ENCODE measurements around the gene SLC34A2. TPM values are rescaled to one million over a fixed set of nuclear protein-coding genes. Genes with fewer than 3 reads are reported as not detected.

Gene SLC34A2
- total and polyA plus RNA-seq, 10 of the 15 experiments (the other 5 are each of a cell fraction or from before 2014, with no cell fraction given): 0.08 to 0.59 TPM; not detected in 8

DNA sequence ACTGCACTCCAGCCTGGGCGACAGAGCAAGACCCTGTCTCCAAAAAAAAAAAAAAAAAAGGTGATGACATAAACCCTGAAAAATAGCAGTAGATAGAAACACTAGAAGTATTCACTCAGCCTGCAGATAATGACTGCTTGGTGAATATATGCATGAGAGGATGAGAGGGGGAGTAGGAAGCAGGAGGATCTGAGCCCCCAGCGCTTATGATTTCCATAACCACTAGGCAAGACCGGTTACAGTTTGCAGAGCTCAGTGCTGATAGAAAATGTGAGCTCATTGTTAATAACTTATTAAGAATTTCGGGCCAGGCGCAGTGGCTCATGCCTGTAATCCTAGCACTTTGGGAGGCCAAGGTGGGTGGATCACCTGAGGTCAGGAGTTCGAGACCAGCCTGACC lies 40.8 kb upstream of the SLC34A2 start:
- H2AFZ ChIP-seq (ENCODE audit: control insufficient read depth, low read depth, low read length): no peak overlapping the region
- no peak overlapping the region for H3K4me3 ChIP-seq
- no peaks in the 10 kb centered on the region for H3K9me3 ChIP-seq (replicated peaks; ENCODE audit: control insufficient read depth, insufficient read depth, low read length)
- H3K27ac ChIP-seq (ENCODE audit: control insufficient read depth, insufficient read depth): no peak overlapping the region
- ChIA-PET CTCF (no interaction called here), RAD21 (ENCODE audit: unreplicated experiment) (interaction anchor here (0.7 kb wide), 1 partner anchor 278 kb away, joined by 3 read pairs; no protein-coding TSS in a partner anchor), POLR2A (no interaction called here), SMC1A (ENCODE audit: uncharacterized antibody, unreplicated experiment) (no interaction called here)
- ATAC-seq (no peak), DNase-seq (ENCODE audit: low read depth, low spot score) (no peak), FAIRE-seq (no peak)
- no peaks in the 10 kb centered on the region for H3K79me2 ChIP-seq (ENCODE audit: control insufficient read depth, insufficient read depth, low read length)
- H3K4me1 ChIP-seq (ENCODE audit: control insufficient read depth, insufficient read depth, low read length): no peaks in the 10 kb centered on the region
- BruUV-seq (replicated peaks): no TSS peak
- no peak overlapping the region for H3K4me2 ChIP-seq (ENCODE audit: control insufficient read depth, insufficient read depth)
- TF ChIP-seq EED (IDR thresholded peaks at IDR 0.05; ENCODE audit: low read depth): no peak
- no peak for TF ChIP-seq SP1 (IDR thresholded peaks at IDR 0.05; ENCODE audit: low read depth, low read length)
- TF ChIP-seq ATF7 (IDR thresholded peaks at IDR 0.05; ENCODE audit: low read depth): no peak
- TF ChIP-seq SREBF2 (IDR thresholded peaks at IDR 0.05; ENCODE audit: low read length): no peak
- no peak for TF ChIP-seq MYB (IDR thresholded peaks at IDR 0.05; ENCODE audit: borderline replicate concordance, low read depth, low read length)
- no peak for TF ChIP-seq NRF1 (conservative IDR thresholded peaks at IDR 0.05; ENCODE audit: low read depth, low read length)
- no peak for TF ChIP-seq HCFC1 (IDR thresholded peaks at IDR 0.05; ENCODE audit: low read length)
- no peak for TF ChIP-seq ESRRA (IDR thresholded peaks at IDR 0.05; ENCODE audit: low read length)
- no peaks in the 10 kb centered on the region for H4K20me1 ChIP-seq (ENCODE audit: control insufficient read depth, insufficient read depth)
- whole genome bisulfite sequencing (ENCODE audit: insufficient coverage, insufficient replicate concordance, low lambda C conversion rate, missing lambda C conversion rate): 33% methylated on average over 5 of the region's 6 CpGs
- H3K9ac ChIP-seq (ENCODE audit: control insufficient read depth, insufficient read depth, low read length): no peak overlapping the region
- intact Hi-C loops (cut with micrococcal nuclease; ENCODE audit: unreplicated experiment): no loop called here
- in situ Hi-C loops (cut with MboI): no loop called here
- H3K27me3 ChIP-seq (replicated peaks in 1 of 2; ENCODE audit: control insufficient read depth in 2 of 2, insufficient read depth in 2 of 2, low read length in 1 of 2): no peaks in the 10 kb centered on the region
- H3K36me3 ChIP-seq (ENCODE audit: control insufficient read depth in 2 of 2, insufficient read depth in 2 of 2, low read length in 1 of 2): no peaks in the 10 kb centered on the region

DNA sequence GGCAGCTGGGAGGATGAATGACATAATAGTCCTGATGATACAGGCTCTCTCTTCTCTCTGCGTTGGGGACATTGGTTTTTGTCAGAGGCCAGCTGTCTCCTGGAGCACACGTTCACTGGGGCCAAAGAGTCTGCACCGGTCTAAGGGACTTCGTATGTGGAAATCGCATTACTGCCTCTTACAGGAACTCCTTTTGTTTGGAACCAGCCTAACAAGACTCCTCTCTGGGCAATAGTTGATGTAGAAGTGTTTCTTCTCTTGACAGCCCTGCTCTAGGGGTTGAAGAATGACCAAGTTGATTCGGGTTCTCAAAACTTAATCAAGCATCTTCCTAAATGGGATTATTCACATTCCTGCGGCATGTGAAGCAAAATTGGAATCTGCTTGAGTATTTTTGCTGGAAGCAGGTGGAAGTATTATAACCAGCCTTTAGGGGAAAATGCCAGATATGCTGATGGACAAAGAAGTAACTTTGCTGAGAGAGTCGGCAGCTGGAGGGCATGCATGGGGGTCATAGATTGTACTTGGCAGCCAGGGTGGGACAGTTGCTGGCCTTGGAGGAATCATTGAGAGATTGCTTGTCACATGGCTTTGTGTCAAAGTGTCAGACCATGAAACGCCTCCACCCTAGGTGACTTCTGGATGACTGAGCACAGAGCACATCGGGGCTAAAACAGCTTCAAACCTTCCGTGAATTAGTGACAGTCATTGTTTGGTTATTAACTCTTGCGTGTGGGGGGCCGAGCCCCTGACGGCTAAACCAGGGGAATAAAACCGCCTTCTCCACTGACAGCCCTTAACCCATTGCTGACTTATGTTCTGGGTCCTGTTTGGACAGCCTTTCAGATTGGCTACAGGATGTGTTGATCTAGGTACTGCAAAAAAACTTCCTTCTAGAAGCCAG lies 34.4 kb upstream of the SLC34A2 start:
- Histone ChIP-seq H3K4me3 (no peak overlapping the region), H3K9me3 (replicated peaks; ENCODE audit: control insufficient read depth, insufficient read depth, low read length) (no peaks in the 10 kb centered on the region), H3K4me1 (ENCODE audit: control insufficient read depth, insufficient read depth, low read length) (no peaks in the 10 kb centered on the region), H3K27me3 (replicated peaks in 1 of 2; ENCODE audit: control insufficient read depth in 2 of 2, insufficient read depth in 2 of 2, low read length in 1 of 2) (no peaks in the 10 kb centered on the region; a peak in 1 of 4 replicates), H3K36me3 (ENCODE audit: control insufficient read depth in 2 of 2, insufficient read depth in 2 of 2, low read length in 1 of 2) (no peaks in the 10 kb centered on the region), H3K4me2 (ENCODE audit: control insufficient read depth, insufficient read depth) (no peak overlapping the region), H4K20me1 (ENCODE audit: control insufficient read depth, insufficient read depth) (no peaks in the 10 kb centered on the region), H3K79me2 (ENCODE audit: control insufficient read depth, insufficient read depth, low read length) (no peaks in the 10 kb centered on the region), H2AFZ (ENCODE audit: control insufficient read depth, low read depth, low read length) (no peak overlapping the region), H3K9ac (ENCODE audit: control insufficient read depth, insufficient read depth, low read length) (no peak overlapping the region), H3K27ac (ENCODE audit: control insufficient read depth, insufficient read depth) (no peak overlapping the region)
- 31% methylated on average over 15 of the region's 15 CpGs for WGBS (ENCODE audit: insufficient coverage, insufficient replicate concordance, low lambda C conversion rate, missing lambda C conversion rate)
- POLR2A ChIA-PET: no interaction called here
- intact Hi-C loops (cut with micrococcal nuclease; ENCODE audit: unreplicated experiment) (loop anchor here (10.0 kb wide), 1 partner anchor 176 kb away; no protein-coding TSS in a partner anchor), in situ Hi-C loops (cut with MboI) (no loop called here)
- no TSS peak for BruUV-seq (replicated peaks)
- no peak for ATAC-seq
- DNase-seq (ENCODE audit: low read depth, low spot score): no peak
- CTCF ChIA-PET: no interaction called here
- RAD21 ChIA-PET (ENCODE audit: unreplicated experiment): no interaction called here
- TF ChIP-seq CREM (IDR thresholded peaks at IDR 0.05; ENCODE audit: low read depth) (no peak), PML (IDR thresholded peaks at IDR 0.05; ENCODE audit: low read length) (no peak)
- SMC1A ChIA-PET (ENCODE audit: uncharacterized antibody, unreplicated experiment): no interaction called here
- no peak for FAIRE-seq
